Thoracic aorta (tissue), 2 donors: ENCODE measurements around the gene SCRT2. TPM values are rescaled to one million over a fixed set of nuclear protein-coding genes. Genes with fewer than 3 reads are reported as not detected.

ENCODE experiments used
- ATAC-seq: fragments of 150-250 bp; one replicate; pipeline ENCODE4 v1.8.0; 2017; ENCODE audit warnings: low read depth; ENCODE audit not compliant: insufficient number of reproducible peaks, low FRiP score
- DNase-seq: peaks from one replicate; pipeline ENCODE4 v3.0.0-alpha.2; 2020; ENCODE audit warnings: low spot score
- H3K27ac ChIP-seq, 2 donors: fragments of 200-600 bp; sonication (generic); 1 replicate in 1 of 2; 2 replicates in 1 of 2; pipeline ENCODE4 v1.5.1; 2016; ENCODE audit warnings: mild to moderate bottlenecking in 2 of 2, moderate library complexity in 2 of 2
- H3K27me3 ChIP-seq: fragments of 200-600 bp; sonication (generic); replicated peaks from 2 replicates; pipeline ENCODE4 v1.6.0; 2016; ENCODE audit warnings: mild to moderate bottlenecking; ENCODE audit not compliant: insufficient read depth
- H3K36me3 ChIP-seq: fragments of 200-600 bp; sonication (generic); one replicate; pipeline ENCODE4 v1.5.1; 2016
- H3K4me1 ChIP-seq, 2 donors: fragments of 200-600 bp; sonication (generic); 1 replicate in 1 of 2; 2 replicates in 1 of 2; pipeline versions ENCODE4 v1.5.1 to v1.6.0; 2016; ENCODE audit warnings: low read depth in 2 of 2, mild to moderate bottlenecking in 1 of 2; ENCODE audit not compliant: control insufficient read depth in 1 of 2
- H3K4me3 ChIP-seq: fragments of 200-600 bp; sonication (generic); 2 replicates; pipeline ENCODE4 v1.5.1; 2016; ENCODE audit warnings: mild to moderate bottlenecking
- H3K9me3 ChIP-seq: fragments of 200-600 bp; sonication (generic); 2 replicates; pipeline ENCODE4 v1.5.1; 2016
- total RNA-seq, 2 donors: library from RNA; depleted of rRNA; stranded (reverse); fragments of >200 nt; gene quantifications; one replicate each; pipeline versions ENCODE4 v1.1.0 to v1.2.3, GENCODE V29; 2016
- TF ChIP-seq, protein P1 (sequence below): fragments of 200-600 bp; sonication (generic); IDR thresholded peaks from one replicate; pipeline ENCODE4 v1.5.1; 2019; ENCODE audit warnings: antibody characterized with exemption

SCRT2 gene
- total RNA-seq, 2 donors from 2014 or later: not detected

GRCh38 chr20:667351-668034 is 8.1 kb downstream of the SCRT2 start:
- DNase-seq (no peak), ATAC-seq (no peak)
- Histone ChIP-seq H3K4me3 (no peak overlapping the region), H3K9me3 (no peaks in the 10 kb centered on the region), H3K27me3 (no peaks in the 10 kb centered on the region), H3K4me1 (no peaks in the 10 kb centered on the region), H3K27ac (no peak overlapping the region), H3K36me3 (no peaks in the 10 kb centered on the region)
- TF ChIP-seq, protein P1, sequence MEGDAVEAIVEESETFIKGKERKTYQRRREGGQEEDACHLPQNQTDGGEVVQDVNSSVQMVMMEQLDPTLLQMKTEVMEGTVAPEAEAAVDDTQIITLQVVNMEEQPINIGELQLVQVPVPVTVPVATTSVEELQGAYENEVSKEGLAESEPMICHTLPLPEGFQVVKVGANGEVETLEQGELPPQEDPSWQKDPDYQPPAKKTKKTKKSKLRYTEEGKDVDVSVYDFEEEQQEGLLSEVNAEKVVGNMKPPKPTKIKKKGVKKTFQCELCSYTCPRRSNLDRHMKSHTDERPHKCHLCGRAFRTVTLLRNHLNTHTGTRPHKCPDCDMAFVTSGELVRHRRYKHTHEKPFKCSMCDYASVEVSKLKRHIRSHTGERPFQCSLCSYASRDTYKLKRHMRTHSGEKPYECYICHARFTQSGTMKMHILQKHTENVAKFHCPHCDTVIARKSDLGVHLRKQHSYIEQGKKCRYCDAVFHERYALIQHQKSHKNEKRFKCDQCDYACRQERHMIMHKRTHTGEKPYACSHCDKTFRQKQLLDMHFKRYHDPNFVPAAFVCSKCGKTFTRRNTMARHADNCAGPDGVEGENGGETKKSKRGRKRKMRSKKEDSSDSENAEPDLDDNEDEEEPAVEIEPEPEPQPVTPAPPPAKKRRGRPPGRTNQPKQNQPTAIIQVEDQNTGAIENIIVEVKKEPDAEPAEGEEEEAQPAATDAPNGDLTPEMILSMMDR: peak; percentile 65

DNA sequence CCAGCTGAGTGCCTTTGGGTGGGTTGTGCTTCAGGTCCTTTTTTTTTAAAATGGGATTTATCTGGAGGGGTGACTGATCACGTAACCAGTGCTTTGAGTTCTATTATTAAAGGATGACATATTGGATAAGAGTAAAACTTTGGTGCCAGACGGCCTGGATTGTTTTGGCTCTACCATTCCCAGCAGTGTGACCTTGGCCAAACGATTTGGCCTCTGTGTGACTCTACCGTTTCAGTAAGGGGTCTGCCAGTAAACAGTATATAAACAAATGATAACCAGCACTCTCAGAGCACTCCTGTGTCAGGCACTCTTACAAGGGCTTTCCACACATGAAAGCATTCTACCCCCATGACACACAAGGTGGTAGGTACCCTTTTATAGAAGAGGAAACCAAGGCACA is 8.7 kb downstream of the SCRT2 start:
- Histone ChIP-seq H3K4me1 (no peaks in the 10 kb centered on the region), H3K4me3 (no peak overlapping the region), H3K27me3 (peaks cover 3% of the 10 kb centered on the region), H3K27ac (no peak overlapping the region), H3K9me3 (no peaks in the 10 kb centered on the region), H3K36me3 (no peaks in the 10 kb centered on the region)
- ATAC-seq (no peak), DNase-seq (no peak)
- TF ChIP-seq, protein P1: no peak

- Histone ChIP-seq H3K4me1 (no peaks in the 10 kb centered on the region), H3K9me3 (no peaks in the 10 kb centered on the region), H3K4me3 (no peak overlapping the region), H3K27ac (no peak overlapping the region), H3K27me3 (peaks cover 4% of the 10 kb centered on the region), H3K36me3 (no peaks in the 10 kb centered on the region)
- TF ChIP-seq, protein P1: no peak
- no peak for DNase-seq
- no peak for ATAC-seq
Measured at GRCh38 chr20:665276-665675, 10.3 kb downstream of the SCRT2 start.

DNA sequence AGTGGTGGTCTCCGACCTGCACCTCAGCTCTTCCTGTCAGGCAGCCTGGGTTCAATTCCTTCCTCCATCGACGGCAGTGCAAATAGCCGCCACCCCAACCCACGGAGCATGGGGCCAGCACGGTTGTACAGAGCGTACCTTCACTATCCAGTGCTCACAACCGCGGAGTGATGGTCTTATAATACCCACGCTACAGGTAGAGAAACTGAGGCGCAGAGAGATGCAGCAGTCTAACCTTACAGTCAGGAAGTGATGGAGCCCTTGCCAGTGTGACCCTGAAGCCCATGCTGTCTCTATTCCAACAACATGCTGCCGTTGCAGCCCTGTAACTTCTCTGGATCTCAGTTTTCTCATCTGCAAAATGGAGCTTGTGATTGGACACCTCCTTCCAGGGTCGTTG is 11.0 kb downstream of the SCRT2 start:
- H3K9me3 ChIP-seq: no peaks in the 10 kb centered on the region
- H3K36me3 ChIP-seq: no peaks in the 10 kb centered on the region
- ATAC-seq (no peak), DNase-seq (no peak)
- no peaks in the 10 kb centered on the region for H3K4me1 ChIP-seq
- TF ChIP-seq, protein P1: no peak
- H3K27ac ChIP-seq: no peak overlapping the region
- H3K4me3 ChIP-seq: no peak overlapping the region
- peaks cover 4% of the 10 kb centered on the region for H3K27me3 ChIP-seq

DNA sequence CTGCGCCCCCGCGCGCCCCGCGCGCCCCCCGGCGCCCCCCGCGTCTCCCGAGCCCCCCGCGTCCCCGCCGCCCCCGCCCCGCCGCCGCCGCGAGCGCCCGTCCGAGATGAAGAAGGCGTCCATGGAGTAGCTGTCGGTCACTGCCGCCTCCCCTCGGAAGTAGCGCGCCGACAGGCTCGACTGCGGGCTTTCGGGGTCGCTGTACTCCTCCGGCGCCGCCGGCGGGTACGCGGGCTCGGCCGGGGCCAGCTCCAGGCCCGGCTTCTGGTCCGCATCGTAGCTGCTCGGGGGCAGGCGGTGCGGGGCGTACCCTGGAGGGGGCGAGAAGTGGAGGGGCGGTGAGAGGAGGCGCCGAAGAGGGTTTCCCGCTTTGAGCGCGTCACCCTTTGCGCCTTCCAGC is 11.5 kb downstream of the SCRT2 start:
- Histone ChIP-seq H3K27me3 (peaks cover 4% of the 10 kb centered on the region), H3K4me3 (no peak overlapping the region), H3K36me3 (no peaks in the 10 kb centered on the region), H3K9me3 (no peaks in the 10 kb centered on the region), H3K4me1 (no peaks in the 10 kb centered on the region), H3K27ac (no peak overlapping the region)
- TF ChIP-seq, protein P1: no peak
- DNase-seq (no peak), ATAC-seq (no peak)
